ENCODE results near the gene LRRC8E.

Gene LRRC8E

DNA sequence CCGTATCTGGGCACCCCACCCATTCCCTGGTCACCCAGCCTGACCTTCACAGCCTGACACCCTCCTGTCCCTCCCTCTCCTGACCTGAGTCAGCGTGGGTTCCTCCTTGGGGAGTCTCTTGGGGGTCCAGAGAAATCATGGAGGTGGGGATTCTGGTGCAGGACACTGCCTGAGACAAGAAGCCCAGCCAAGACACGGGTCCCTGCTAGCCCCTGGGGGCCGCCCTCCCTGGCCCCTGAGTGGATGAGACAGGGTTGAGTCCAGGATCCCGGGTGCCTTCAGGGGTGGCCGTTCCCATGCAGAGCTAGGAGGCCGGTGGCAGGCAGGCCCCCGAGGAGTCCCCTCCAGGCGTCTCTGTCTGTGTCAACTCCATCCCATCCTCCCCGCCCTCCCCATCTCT is 17.0 kb downstream of the LRRC8E start:
- Histone ChIP-seq H3K4me1 (ENCODE audit: insufficient read depth, low read length) (peaks cover 4% of the 10 kb centered on the region; the same call in 1 of the 2 replicates), H3K27ac (ENCODE audit: low read depth, low read length) (no peak overlapping the region), H3K27me3 (ENCODE audit: insufficient read depth, low read length) (no peaks in the 10 kb centered on the region), H3K9ac (ENCODE audit: low read depth, low read length) (no peak overlapping the region), H3K9me3 (ENCODE audit: insufficient read depth, low read depth, low read length) (no peaks in the 10 kb centered on the region), H3K4me3 (ENCODE audit: low read length) (no peak overlapping the region), H3K36me3 (ENCODE audit: insufficient read depth, low read length) (peaks cover 12% of the 10 kb centered on the region)
- WGBS = 81% methylated on average over 10 of the region's 10 CpGs

DNA sequence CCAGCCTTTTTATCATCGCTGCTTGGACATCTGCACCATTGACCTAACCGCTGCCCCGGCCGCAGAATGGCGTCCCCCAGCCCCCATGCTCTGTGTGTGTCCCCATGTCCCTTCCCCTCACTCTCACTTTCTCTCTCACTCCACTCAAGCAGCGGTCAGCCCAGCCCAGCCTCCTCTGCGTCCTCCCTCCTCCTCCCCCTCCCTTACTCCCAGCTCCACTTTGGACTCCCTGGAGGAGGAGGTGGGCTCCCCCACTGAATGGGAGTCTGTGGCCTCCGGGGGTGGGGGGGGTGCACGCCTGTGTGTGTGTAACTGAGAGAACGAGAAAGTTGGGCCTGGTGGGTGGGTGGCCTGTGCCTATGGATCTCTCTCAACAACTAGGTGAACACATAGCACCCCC is 17.5 kb downstream of the LRRC8E start:
- WGBS = 90% methylated on average over 10 of the region's 10 CpGs
- H3K9ac ChIP-seq (ENCODE audit: low read depth, low read length) = no peak overlapping the region
- H3K27ac ChIP-seq (ENCODE audit: low read depth, low read length) = no peak overlapping the region

DNA sequence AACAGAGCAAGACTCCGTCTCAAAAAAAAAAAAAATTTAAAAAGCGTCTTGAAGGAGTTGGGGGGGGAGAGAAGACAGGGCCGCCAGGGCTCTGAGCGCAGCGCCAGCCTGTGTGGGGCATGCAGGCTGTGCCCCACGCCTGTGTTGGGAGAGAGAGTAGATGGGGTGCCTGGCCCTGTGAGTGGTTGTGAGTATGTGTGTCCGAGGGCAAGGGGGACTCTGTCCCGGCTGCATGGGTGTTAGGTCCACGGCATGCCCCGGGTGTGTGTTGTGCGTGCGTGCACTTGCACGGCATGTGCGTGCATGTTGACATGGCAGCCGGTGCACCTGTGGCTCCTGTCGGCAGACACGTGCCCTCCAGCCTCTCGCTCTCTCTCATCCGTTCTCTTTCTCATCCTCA is 18.8 kb downstream of the LRRC8E start:
- H3K4me3 ChIP-seq (ENCODE audit: low read length) = no peak overlapping the region
- peaks cover 4% of the 10 kb centered on the region; the same call in 1 of the 2 replicates for H3K4me1 ChIP-seq (ENCODE audit: insufficient read depth, low read length)
- H3K9ac ChIP-seq (ENCODE audit: low read depth, low read length) = no peak overlapping the region

More for the DNA sequence above, 17.5 kb downstream of the LRRC8E start:
- H3K27me3 ChIP-seq (ENCODE audit: insufficient read depth, low read length) = no peaks in the 10 kb centered on the region
- H3K4me1 ChIP-seq (ENCODE audit: insufficient read depth, low read length) = peaks cover 4% of the 10 kb centered on the region; the same call in 1 of the 2 replicates
- H3K36me3 ChIP-seq (ENCODE audit: insufficient read depth, low read length) = peaks cover 18% of the 10 kb centered on the region
- H3K4me3 ChIP-seq (ENCODE audit: low read length) = no peak overlapping the region
- H3K9me3 ChIP-seq (ENCODE audit: insufficient read depth, low read depth, low read length) = no peaks in the 10 kb centered on the region

DNA sequence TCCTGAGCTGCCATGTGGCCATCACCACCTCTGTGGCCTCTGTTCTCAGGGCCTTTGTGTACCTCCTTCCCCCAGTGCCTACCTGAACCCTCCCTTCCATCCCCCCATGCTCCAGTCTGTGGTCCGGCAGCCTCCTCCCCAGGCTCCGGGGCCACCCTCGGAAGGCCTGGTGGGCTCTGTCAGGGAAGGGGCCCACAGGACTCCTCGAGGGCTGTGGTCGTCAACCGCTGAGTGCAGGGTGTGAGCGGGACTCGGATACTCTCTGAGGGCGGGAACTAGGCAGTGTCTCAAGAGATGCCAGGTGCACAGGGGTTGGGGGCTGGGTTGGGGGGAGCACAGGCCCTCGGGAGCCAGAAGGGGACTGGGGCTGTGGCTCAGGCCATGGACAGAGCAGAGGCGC is 19.2 kb downstream of the LRRC8E start:
- Histone ChIP-seq H3K27ac (ENCODE audit: low read depth, low read length) (no peak overlapping the region), H3K4me1 (ENCODE audit: insufficient read depth, low read length) (peaks cover 3% of the 10 kb centered on the region; the same call in 1 of the 2 replicates), H3K9ac (ENCODE audit: low read depth, low read length) (no peak overlapping the region), H3K4me3 (ENCODE audit: low read length) (no peak overlapping the region), H3K27me3 (ENCODE audit: insufficient read depth, low read length) (no peaks in the 10 kb centered on the region), H3K9me3 (ENCODE audit: insufficient read depth, low read depth, low read length) (no peaks in the 10 kb centered on the region), H3K36me3 (ENCODE audit: insufficient read depth, low read length) (peaks cover 32% of the 10 kb centered on the region)
- whole genome bisulfite sequencing = 95% methylated on average over 11 of the region's 11 CpGs

More for the DNA sequence above, 18.8 kb downstream of the LRRC8E start:
- Histone ChIP-seq H3K36me3 (ENCODE audit: insufficient read depth, low read length) (peaks cover 29% of the 10 kb centered on the region), H3K27ac (ENCODE audit: low read depth, low read length) (no peak overlapping the region), H3K9me3 (ENCODE audit: insufficient read depth, low read depth, low read length) (no peaks in the 10 kb centered on the region), H3K27me3 (ENCODE audit: insufficient read depth, low read length) (no peaks in the 10 kb centered on the region)
- 97% methylated on average over 19 of the region's 19 CpGs for WGBS

DNA sequence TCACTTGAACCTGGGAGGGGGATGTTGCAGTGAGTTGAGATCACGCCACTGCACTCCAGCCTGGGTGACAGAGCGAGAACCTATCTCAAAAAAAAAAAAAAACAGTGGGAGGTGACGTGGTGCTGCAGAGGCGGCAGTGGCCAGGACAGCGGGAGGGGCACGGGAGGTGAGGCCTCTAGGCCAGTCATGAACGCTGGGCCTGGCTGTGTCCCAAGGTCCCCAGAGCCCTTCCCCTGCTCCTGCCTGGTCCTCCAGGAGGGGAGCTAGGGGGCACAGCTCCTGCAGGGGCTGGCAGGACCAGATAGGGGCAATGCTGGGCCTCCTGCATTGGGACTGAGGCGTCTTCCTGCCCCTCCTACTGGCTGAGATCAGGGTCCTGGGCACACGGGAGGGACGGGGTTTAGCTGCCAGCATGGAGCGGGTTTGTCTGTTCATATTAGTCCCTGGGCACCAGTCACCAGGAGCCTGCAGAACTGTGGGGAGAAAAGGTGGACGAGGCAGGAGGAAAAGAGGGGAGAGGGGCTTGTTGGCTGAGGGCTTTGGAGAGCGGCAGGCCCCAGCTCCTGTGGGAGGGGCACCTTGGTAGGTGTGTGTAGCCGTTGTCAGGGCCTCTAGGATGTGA is 19.9 kb downstream of the LRRC8E start:
- Histone ChIP-seq H3K36me3 (ENCODE audit: insufficient read depth, low read length) (peaks cover 35% of the 10 kb centered on the region), H3K27ac (ENCODE audit: low read depth, low read length) (no peak overlapping the region), H3K4me1 (ENCODE audit: insufficient read depth, low read length) (no peaks in the 10 kb centered on the region), H3K4me3 (ENCODE audit: low read length) (no peak overlapping the region), H3K9ac (ENCODE audit: low read depth, low read length) (no peak overlapping the region), H3K27me3 (ENCODE audit: insufficient read depth, low read length) (no peaks in the 10 kb centered on the region), H3K9me3 (ENCODE audit: insufficient read depth, low read depth, low read length) (no peaks in the 10 kb centered on the region)
- WGBS = 88% methylated on average over 14 of the region's 14 CpGs

DNA sequence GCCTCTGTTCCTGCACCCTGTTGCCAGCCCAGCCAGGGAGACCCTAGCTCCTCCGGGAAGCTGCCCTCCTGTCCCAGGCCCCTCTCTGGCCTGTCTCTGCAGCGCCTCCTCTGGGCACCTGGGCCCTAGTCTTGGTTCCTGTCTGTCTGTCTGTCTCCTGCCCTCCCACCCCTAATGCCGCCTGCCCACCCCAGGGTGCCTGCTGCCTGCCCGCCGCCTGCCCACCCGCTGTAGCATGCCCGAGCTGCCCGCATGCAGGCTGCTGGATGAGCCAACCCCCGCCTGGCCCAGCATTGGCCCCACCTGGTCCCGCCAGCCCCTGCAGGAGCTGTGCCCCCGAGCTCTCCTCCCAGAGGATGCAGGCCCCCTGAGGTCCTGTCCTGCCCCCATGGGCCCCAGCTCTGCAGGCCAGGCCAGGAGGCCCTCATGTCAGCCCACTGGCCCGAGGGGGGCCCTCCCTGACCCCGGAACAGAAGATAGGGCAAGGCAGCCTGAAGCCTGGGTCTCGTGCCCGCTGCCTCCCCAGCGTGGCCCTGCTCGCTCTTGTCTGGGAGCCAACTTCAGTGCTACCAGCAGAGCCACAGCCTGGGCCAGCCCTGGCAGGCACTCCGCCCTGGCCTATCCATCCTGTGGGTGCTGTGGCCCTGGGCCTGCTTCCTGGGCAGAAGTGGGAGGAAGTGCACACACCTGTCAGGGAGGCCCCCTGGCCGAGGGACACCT is 20.6 kb downstream of the LRRC8E start:
- Histone ChIP-seq H3K4me1 (ENCODE audit: insufficient read depth, low read length) (no peaks in the 10 kb centered on the region), H3K9me3 (ENCODE audit: insufficient read depth, low read depth, low read length) (no peaks in the 10 kb centered on the region), H3K9ac (ENCODE audit: low read depth, low read length) (no peak overlapping the region), H3K27ac (ENCODE audit: low read depth, low read length) (no peak overlapping the region), H3K4me3 (ENCODE audit: low read length) (no peak overlapping the region), H3K36me3 (ENCODE audit: insufficient read depth, low read length) (peaks cover 35% of the 10 kb centered on the region), H3K27me3 (ENCODE audit: insufficient read depth, low read length) (no peaks in the 10 kb centered on the region)
- WGBS = 89% methylated on average over 19 of the region's 19 CpGs

DNA sequence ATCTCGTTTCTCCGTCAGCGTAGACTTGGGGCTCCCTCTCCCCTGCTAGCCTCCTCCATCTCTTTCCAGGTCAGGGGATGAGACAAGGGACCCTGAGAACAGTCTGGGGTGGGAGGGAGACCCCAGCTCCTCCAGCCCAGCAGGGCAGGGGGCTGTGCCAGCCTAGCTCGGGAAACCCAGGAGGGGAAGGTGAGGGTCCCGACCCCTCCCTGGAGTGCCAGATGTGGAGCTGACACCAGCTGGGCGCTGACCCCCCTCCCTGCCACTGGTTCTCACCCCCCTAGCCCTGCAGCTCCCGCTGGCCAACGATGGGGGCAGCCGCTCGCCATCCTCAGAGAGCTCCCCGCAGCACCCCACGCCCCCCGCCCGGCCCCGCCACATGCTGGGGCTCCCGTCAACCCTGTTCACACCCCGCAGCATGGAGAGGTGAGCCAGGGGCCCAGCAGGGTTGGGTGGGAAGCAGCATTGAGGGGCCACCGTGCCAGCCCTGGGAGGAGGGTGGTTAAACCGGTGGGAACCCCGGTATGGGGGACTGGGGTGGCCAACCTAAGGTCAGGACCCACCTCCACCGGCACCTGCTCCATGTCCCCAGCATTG is 21.3 kb downstream of the LRRC8E start:
- no peak overlapping the region for H3K27ac ChIP-seq (ENCODE audit: low read depth, low read length)
- WGBS = 97% methylated on average over 21 of the region's 21 CpGs
- H3K9ac ChIP-seq (ENCODE audit: low read depth, low read length) = no peak overlapping the region
- peaks cover 35% of the 10 kb centered on the region for H3K36me3 ChIP-seq (ENCODE audit: insufficient read depth, low read length)
- H3K4me1 ChIP-seq (ENCODE audit: insufficient read depth, low read length) = no peaks in the 10 kb centered on the region
- peaks cover 3% of the 10 kb centered on the region for H3K27me3 ChIP-seq (ENCODE audit: insufficient read depth, low read length)
- H3K9me3 ChIP-seq (ENCODE audit: insufficient read depth, low read depth, low read length) = no peaks in the 10 kb centered on the region
- H3K4me3 ChIP-seq (ENCODE audit: low read length) = no peak overlapping the region

DNA sequence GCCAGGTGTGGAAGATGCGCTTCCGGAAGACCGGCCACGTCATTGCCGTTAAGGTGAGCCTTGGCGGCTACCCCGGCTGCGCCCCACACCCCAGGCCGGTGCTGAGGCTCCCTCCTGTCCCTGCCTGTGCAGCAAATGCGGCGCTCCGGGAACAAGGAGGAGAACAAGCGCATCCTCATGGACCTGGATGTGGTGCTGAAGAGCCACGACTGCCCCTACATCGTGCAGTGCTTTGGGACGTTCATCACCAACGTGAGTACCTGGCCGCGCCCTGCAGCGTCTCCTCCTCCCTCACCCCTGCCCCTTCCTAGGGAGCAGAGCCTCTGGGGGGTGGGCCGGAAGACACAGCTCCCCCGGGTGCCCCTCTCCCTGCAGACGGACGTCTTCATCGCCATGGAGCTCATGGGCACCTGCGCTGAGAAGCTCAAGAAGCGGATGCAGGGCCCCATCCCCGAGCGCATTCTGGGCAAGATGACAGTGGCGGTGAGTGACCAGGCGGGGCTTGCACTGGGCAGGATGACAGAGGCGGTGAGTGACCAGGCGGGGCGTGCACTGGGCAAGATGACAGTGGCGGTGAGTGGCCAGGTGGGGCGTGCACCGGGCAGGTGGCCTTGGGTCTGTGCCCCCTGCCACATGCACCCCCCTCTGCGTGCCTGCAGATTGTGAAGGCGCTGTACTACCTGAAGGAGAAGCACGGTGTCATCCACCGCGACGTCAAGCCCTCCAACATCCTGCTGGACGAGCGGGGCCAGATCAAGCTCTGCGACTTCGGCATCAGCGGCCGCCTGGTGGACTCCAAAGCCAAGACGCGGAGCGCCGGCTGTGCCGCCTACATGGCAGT is 22.2 kb downstream of the LRRC8E start:
- H3K36me3 ChIP-seq (ENCODE audit: insufficient read depth, low read length) = peaks cover 35% of the 10 kb centered on the region

DNA sequence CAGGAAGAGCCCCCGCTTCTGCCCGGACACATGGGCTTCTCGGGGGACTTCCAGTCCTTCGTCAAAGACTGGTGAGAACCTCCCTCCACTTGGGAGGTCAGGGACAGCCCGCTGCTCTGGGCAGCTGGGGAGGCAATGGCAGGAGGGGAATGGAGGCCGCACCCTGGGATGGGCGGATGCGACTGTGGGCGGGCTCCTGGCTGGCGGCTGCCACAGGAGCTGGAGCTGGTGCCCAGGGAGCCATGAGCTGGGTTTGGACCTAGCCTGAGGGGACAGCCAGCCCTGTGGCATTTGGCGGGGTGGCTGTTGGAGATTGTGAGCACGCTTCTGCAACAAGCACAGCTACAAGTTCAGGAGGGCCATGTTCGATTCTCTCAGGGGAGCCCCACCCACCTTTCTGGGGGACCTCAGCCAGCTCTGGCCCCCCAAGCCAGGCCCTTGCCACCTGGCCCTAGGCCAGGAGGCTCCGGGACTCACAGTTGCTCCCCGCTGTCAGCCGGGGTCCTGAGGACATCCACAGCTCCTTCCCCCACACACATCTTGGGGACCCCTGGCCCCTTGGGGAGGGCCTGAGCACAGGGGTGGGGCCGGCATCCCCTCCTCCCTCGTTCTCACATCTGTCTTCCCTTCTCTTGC is 23.3 kb downstream of the LRRC8E start:
- 93% methylated on average over 18 of the region's 18 CpGs for WGBS
- H3K4me1 ChIP-seq (ENCODE audit: insufficient read depth, low read length) = no peaks in the 10 kb centered on the region
- peaks cover 29% of the 10 kb centered on the region for H3K36me3 ChIP-seq (ENCODE audit: insufficient read depth, low read length)
- no peak overlapping the region for H3K9ac ChIP-seq (ENCODE audit: low read depth, low read length)
- H3K27me3 ChIP-seq (ENCODE audit: insufficient read depth, low read length) = peaks cover 23% of the 10 kb centered on the region
- no peak overlapping the region for H3K4me3 ChIP-seq (ENCODE audit: low read length)
- no peak overlapping the region for H3K27ac ChIP-seq (ENCODE audit: low read depth, low read length)
- H3K9me3 ChIP-seq (ENCODE audit: insufficient read depth, low read depth, low read length) = no peaks in the 10 kb centered on the region

More for the DNA sequence above, 22.2 kb downstream of the LRRC8E start:
- Histone ChIP-seq H3K4me1 (ENCODE audit: insufficient read depth, low read length) (no peaks in the 10 kb centered on the region), H3K27me3 (ENCODE audit: insufficient read depth, low read length) (peaks cover 12% of the 10 kb centered on the region), H3K27ac (ENCODE audit: low read depth, low read length) (no peak overlapping the region), H3K4me3 (ENCODE audit: low read length) (no peak overlapping the region), H3K9ac (ENCODE audit: low read depth, low read length) (no peak overlapping the region), H3K9me3 (ENCODE audit: insufficient read depth, low read depth, low read length) (no peaks in the 10 kb centered on the region)
- WGBS = 96% methylated on average over 54 of the region's 54 CpGs

DNA sequence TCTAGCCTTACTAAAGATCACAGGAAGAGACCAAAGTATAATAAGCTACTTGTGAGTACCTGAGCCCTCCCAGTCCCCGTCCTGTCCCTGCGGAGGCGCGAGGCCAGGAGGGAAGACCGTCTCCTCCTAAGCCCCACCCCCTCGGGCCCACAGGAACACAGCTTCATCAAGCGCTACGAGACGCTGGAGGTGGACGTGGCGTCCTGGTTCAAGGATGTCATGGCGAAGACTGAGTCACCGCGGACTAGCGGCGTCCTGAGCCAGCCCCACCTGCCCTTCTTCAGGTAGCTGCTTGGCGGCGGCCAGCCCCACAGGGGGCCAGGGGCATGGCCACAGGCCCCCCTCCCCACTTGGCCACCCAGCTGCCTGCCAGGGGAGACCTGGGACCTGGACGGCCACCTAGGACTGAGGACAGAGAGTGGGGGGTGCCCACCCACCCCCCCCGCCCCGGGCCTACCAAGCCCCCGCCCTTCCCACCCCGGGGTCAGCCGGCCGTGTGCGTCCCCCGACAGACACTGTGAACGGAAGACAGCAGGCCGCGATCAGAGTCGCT is 23.9 kb downstream of the LRRC8E start:
- Histone ChIP-seq H3K9ac (ENCODE audit: low read depth, low read length) (no peak overlapping the region), H3K9me3 (ENCODE audit: insufficient read depth, low read depth, low read length) (no peaks in the 10 kb centered on the region), H3K4me3 (ENCODE audit: low read length) (no peak overlapping the region), H3K27ac (ENCODE audit: low read depth, low read length) (no peak overlapping the region), H3K4me1 (ENCODE audit: insufficient read depth, low read length) (no peaks in the 10 kb centered on the region), H3K27me3 (ENCODE audit: insufficient read depth, low read length) (peaks cover 29% of the 10 kb centered on the region), H3K36me3 (ENCODE audit: insufficient read depth, low read length) (peaks cover 29% of the 10 kb centered on the region)
- 93% methylated on average over 31 of the region's 31 CpGs for WGBS
